H9 (cell line): ENCODE measurements around the gene GPD2. TPM values are rescaled to one million over a fixed set of nuclear protein-coding genes. Genes with fewer than 3 reads are reported as not detected.

ENCODE experiments used
- DNase-seq: peaks from one replicate; pipeline ENCODE4 v3.0.0-alpha.2; 2017
- H2AFZ ChIP-seq: one replicate; pipeline ENCODE4 v1.6.1; 2013; ENCODE audit warnings: mild to moderate bottlenecking, low read length, control low read depth, moderate library complexity
- H2AK5ac ChIP-seq: 2 replicates; pipeline ENCODE4 v1.6.1; 2013; ENCODE audit warnings: low read length, control low read depth, mixed read lengths; ENCODE audit not compliant: insufficient read length
- H2BK120ac ChIP-seq: one replicate; pipeline ENCODE4 v1.6.1; 2013; ENCODE audit warnings: low read depth, mild to moderate bottlenecking, low read length, control low read depth, inconsistent platforms; ENCODE audit not compliant: poor library complexity, severe bottlenecking
- H2BK12ac ChIP-seq: 2 replicates; pipeline ENCODE4 v1.6.1; 2013; ENCODE audit warnings: low read length, control low read depth, mixed read lengths, low read depth; ENCODE audit not compliant: insufficient read length
- H2BK15ac ChIP-seq: 2 replicates; pipeline ENCODE4 v1.6.1; 2013; ENCODE audit warnings: low read depth, low read length, control low read depth
- H2BK20ac ChIP-seq: one replicate; pipeline ENCODE4 v1.6.1; 2013; ENCODE audit warnings: low read depth, mild to moderate bottlenecking, low read length, control low read depth, inconsistent platforms; ENCODE audit not compliant: poor library complexity, severe bottlenecking
- H2BK5ac ChIP-seq: 2 replicates; pipeline ENCODE4 v1.6.1; 2013; ENCODE audit warnings: low read length, control low read depth, mixed read lengths; ENCODE audit not compliant: insufficient read length
- H3K14ac ChIP-seq: 2 replicates; pipeline ENCODE4 v1.6.1; 2013; ENCODE audit warnings: low read length, control low read depth; ENCODE audit not compliant: insufficient read depth
- H3K18ac ChIP-seq: 2 replicates; pipeline ENCODE4 v1.6.1; 2013; ENCODE audit warnings: low read depth, mild to moderate bottlenecking, mixed read lengths, low read length, control low read depth; ENCODE audit not compliant: insufficient read length
- H3K23ac ChIP-seq: 2 replicates; pipeline ENCODE4 v1.6.1; 2013; ENCODE audit warnings: low read length, control low read depth, mixed read lengths, low read depth; ENCODE audit not compliant: insufficient read length
- H3K23me2 ChIP-seq: 2 replicates; pipeline ENCODE4 v1.6.1; 2013; ENCODE audit warnings: low read depth, mild to moderate bottlenecking, mixed read lengths, low read length, control low read depth; ENCODE audit not compliant: insufficient read length, poor library complexity, severe bottlenecking
- H3K27ac ChIP-seq: 2 replicates; pipeline ENCODE4 v1.5.1; 2013; ENCODE audit warnings: low read length, control low read depth, mixed read lengths, low read depth; ENCODE audit not compliant: insufficient read length
- H3K27me3 ChIP-seq: 2 replicates; pipeline ENCODE4 v1.6.1; 2013; ENCODE audit warnings: low read length, control low read depth, inconsistent platforms; ENCODE audit not compliant: insufficient read depth
- H3K4ac ChIP-seq: 2 replicates; pipeline ENCODE4 v1.6.1; 2013; ENCODE audit warnings: low read depth, mild to moderate bottlenecking, control low read depth, inconsistent platforms, low read length, moderate library complexity
- H3K4me1 ChIP-seq: 2 replicates; pipeline ENCODE4 v1.6.1; 2013; ENCODE audit warnings: low read length, control low read depth, inconsistent platforms; ENCODE audit not compliant: insufficient read depth
- H3K4me2 ChIP-seq: 2 replicates; pipeline ENCODE4 v1.6.1; 2013; ENCODE audit warnings: low read length, control low read depth, mixed read lengths; ENCODE audit not compliant: insufficient read length, insufficient read depth
- H3K56ac ChIP-seq: 2 replicates; pipeline ENCODE4 v1.6.1; 2013; ENCODE audit warnings: low read depth, mild to moderate bottlenecking, mixed read lengths, low read length, control low read depth; ENCODE audit not compliant: insufficient read length
- H3K79me1 ChIP-seq: 2 replicates; pipeline ENCODE4 v1.6.1; 2013; ENCODE audit warnings: low read depth, mild to moderate bottlenecking, moderate library complexity, low read length, control low read depth, inconsistent platforms; ENCODE audit not compliant: insufficient read depth, poor library complexity, severe bottlenecking
- H3K79me2 ChIP-seq: 2 replicates; pipeline ENCODE4 v1.6.1; 2013; ENCODE audit warnings: low read length, control low read depth, inconsistent platforms; ENCODE audit not compliant: insufficient read depth
- H3K9ac ChIP-seq: 2 replicates; pipeline ENCODE4 v1.6.1; 2013; ENCODE audit warnings: low read length, control low read depth, mixed read lengths; ENCODE audit not compliant: insufficient read length; ENCODE audit errors: extremely low read depth
- H3K9me3 ChIP-seq: one replicate; pipeline ENCODE4 v1.6.1; 2013; ENCODE audit warnings: low read depth, low read length, inconsistent platforms; ENCODE audit not compliant: control insufficient read depth
- H3T11ph ChIP-seq: one replicate; pipeline ENCODE4 v1.6.1; 2013; ENCODE audit warnings: mild to moderate bottlenecking, low read length, control low read depth, inconsistent platforms
- H4K20me1 ChIP-seq: one replicate; pipeline ENCODE4 v1.6.1; 2013; ENCODE audit not compliant: control insufficient read depth, insufficient read length, insufficient read depth
- H4K5ac ChIP-seq: 2 replicates; pipeline ENCODE4 v1.6.1; 2013; ENCODE audit warnings: low read depth, mild to moderate bottlenecking, mixed read lengths, low read length, control low read depth; ENCODE audit not compliant: insufficient read length
- H4K8ac ChIP-seq: replicated peaks from 2 replicates; pipeline ENCODE4 v1.6.1; 2013; ENCODE audit warnings: low read length, control low read depth, mixed read lengths, low read depth; ENCODE audit not compliant: insufficient read length
- H4K91ac ChIP-seq: 2 replicates; pipeline ENCODE4 v1.6.1; 2013; ENCODE audit warnings: low read depth, mild to moderate bottlenecking, moderate library complexity, mixed read lengths, low read length, control low read depth; ENCODE audit not compliant: insufficient read length
- H3K27ac Mint-ChIP-seq, 3 experiments: 2 replicates in 2 of 3; 3 replicates in 1 of 3; pipeline ENCODE4 v1.8.0; 2020 to 2021; ENCODE audit warnings: mixed read lengths in 3 of 3, mild to moderate bottlenecking in 1 of 3, moderate library complexity in 1 of 3
- H3K27me3 Mint-ChIP-seq: 2 replicates; pipeline ENCODE4 v1.8.0; 2021; ENCODE audit warnings: low read depth, mild to moderate bottlenecking, moderate library complexity, mixed read lengths
- H3K36me3 Mint-ChIP-seq, 3 experiments: 2 replicates in 2 of 3; 3 replicates in 1 of 3; pipeline ENCODE4 v1.8.0; 2020 to 2021; ENCODE audit warnings: low read depth in 3 of 3, mixed read lengths in 3 of 3; ENCODE audit not compliant: insufficient read depth in 1 of 3
- H3K4me1 Mint-ChIP-seq, 2 experiments: 2 replicates each; pipeline ENCODE4 v1.8.0; 2020; ENCODE audit warnings: mixed read lengths in 2 of 2
- H3K4me3 Mint-ChIP-seq, 2 experiments: 2 replicates in 1 of 2; 3 replicates in 1 of 2; pipeline ENCODE4 v1.8.0; 2020 to 2021; ENCODE audit warnings: mild to moderate bottlenecking in 2 of 2, mixed read lengths in 2 of 2, moderate library complexity in 1 of 2
- H3K9me3 Mint-ChIP-seq, 2 experiments: 2 replicates in 1 of 2; 3 replicates in 1 of 2; pipeline ENCODE4 v1.8.0; 2020; ENCODE audit warnings: mild to moderate bottlenecking in 2 of 2, mixed read lengths in 2 of 2, moderate library complexity in 1 of 2
- WGBS: extraction: QIAGEN DNeasy Blood & Tissue Kit; methylation state at CpG from one replicate; pipeline ENCODE4 v1.1.7; 2013; ENCODE audit warnings: missing lambda C conversion rate, low lambda C conversion rate, mixed read lengths; ENCODE audit not compliant: insufficient read length; ENCODE audit errors: extremely low coverage; 5-methylcytosine and 5-hydroxymethylcytosine counted together
- total RNA-seq: library from RNA; stranded (reverse); gene quantifications from 2 replicates; pipeline ENCODE4 v1.2.1, GENCODE V29; 2021
- TF ChIP-seq, protein P1 (sequence below): fragments of 200-600 bp; sonication (generic); conservative IDR thresholded peaks from 3 replicates; pipeline ENCODE4 v1.8.0; 2021; ENCODE audit warnings: antibody characterized with exemption, mild to moderate bottlenecking

Gene GPD2
- total RNA-seq, 1 experiment from 2014 or later = 46.0 TPM

GRCh38 chr2:156539086-156539860 is 103.1 kb downstream of the GPD2 start:
- Histone ChIP-seq H3K79me2 (no peaks in the 10 kb centered on the region), H4K91ac (no peak overlapping the region), H2AK5ac (no peak overlapping the region), H3K9ac (no peak overlapping the region), H2BK5ac (no peak overlapping the region), H2BK12ac (no peak overlapping the region), H2BK20ac (no peak overlapping the region), H4K5ac (no peak overlapping the region), H3T11ph (peak overlapping the region; percentile 76), H4K20me1 (no peaks in the 10 kb centered on the region), H2BK15ac (no peak overlapping the region), H3K56ac (no peak overlapping the region), H2AFZ (no peak overlapping the region), H3K79me1 (no peaks in the 10 kb centered on the region), H3K14ac (no peak overlapping the region), H3K4ac (no peak overlapping the region), H3K23me2 (no peaks in the 10 kb centered on the region), H3K4me1 (peaks cover 2% of the 10 kb centered on the region; the same call in 1 of the 2 replicates), H3K18ac (no peak overlapping the region), H3K9me3 (no peaks in the 10 kb centered on the region), H2BK120ac (no peak overlapping the region), H4K8ac (no peak overlapping the region), H3K27ac (no peak overlapping the region), H3K23ac (no peak overlapping the region), H3K4me2 (no peak overlapping the region), H3K27me3 (no peaks in the 10 kb centered on the region)
- H3K27ac Mint-ChIP-seq = no peak overlapping the region
- H3K36me3 Mint-ChIP-seq = peaks cover under 1 to 5% (median 1%) of the 10 kb centered on the region in 3 experiments; a peak in 6 of 7 replicates
- peaks cover 0 to 4% of the 10 kb centered on the region in 2 experiments; a peak in 3 of 5 replicates for H3K9me3 Mint-ChIP-seq
- H3K4me3 Mint-ChIP-seq = no peak overlapping the region
- TF ChIP-seq, protein P1, sequence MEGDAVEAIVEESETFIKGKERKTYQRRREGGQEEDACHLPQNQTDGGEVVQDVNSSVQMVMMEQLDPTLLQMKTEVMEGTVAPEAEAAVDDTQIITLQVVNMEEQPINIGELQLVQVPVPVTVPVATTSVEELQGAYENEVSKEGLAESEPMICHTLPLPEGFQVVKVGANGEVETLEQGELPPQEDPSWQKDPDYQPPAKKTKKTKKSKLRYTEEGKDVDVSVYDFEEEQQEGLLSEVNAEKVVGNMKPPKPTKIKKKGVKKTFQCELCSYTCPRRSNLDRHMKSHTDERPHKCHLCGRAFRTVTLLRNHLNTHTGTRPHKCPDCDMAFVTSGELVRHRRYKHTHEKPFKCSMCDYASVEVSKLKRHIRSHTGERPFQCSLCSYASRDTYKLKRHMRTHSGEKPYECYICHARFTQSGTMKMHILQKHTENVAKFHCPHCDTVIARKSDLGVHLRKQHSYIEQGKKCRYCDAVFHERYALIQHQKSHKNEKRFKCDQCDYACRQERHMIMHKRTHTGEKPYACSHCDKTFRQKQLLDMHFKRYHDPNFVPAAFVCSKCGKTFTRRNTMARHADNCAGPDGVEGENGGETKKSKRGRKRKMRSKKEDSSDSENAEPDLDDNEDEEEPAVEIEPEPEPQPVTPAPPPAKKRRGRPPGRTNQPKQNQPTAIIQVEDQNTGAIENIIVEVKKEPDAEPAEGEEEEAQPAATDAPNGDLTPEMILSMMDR = no peak
- no peak for DNase-seq
- no CpG with 5 or more reads among the region's 4 CpGs for WGBS
- no peaks in the 10 kb centered on the region for H3K27me3 Mint-ChIP-seq
- H3K4me1 Mint-ChIP-seq = peaks cover 13 to 18% of the 10 kb centered on the region in 2 experiments
